Heart right ventricle (tissue), 16 donors: ENCODE measurements around the gene VRK1. TPM values are rescaled to one million over a fixed set of nuclear protein-coding genes. Genes with fewer than 3 reads are reported as not detected.

Experiments
- ATAC-seq, 8 donors: fragments of 200-7000 bp; cut with Tn5 transposase; one replicate each; pipeline ENCODE4 v1.9.1; 2020; ENCODE audit warnings: mild to moderate bottlenecking in 8 of 8, moderate library complexity in 8 of 8, moderate number of reproducible peaks in 1 of 8
- DNase-seq, 2 donors: peaks; one replicate each; pipeline ENCODE4 v3.0.0-alpha.2; 2020
- H3K27ac ChIP-seq, 10 donors: fragments of 200-600 bp; sonication (generic) in 2 of 10; one replicate each; pipeline versions ENCODE4 v1.5.0 to v1.8.0; 2020 to 2022; ENCODE audit warnings: mild to moderate bottlenecking in 3 of 10
- H3K27me3 ChIP-seq, 7 donors: fragments of 200-600 bp; one replicate each; pipeline ENCODE4 v1.8.0; 2021 to 2022; ENCODE audit warnings: mild to moderate bottlenecking in 2 of 7
- H3K36me3 ChIP-seq, 9 donors: fragments of 200-600 bp; sonication (generic) in 1 of 9; one replicate each; pipeline versions ENCODE4 v1.5.0 to v1.8.0; 2020 to 2022; ENCODE audit warnings: mild to moderate bottlenecking in 2 of 9
- H3K4me1 ChIP-seq, 9 donors: fragments of 200-600 bp; sonication (generic) in 1 of 9; one replicate each; pipeline versions ENCODE4 v1.5.0 to v1.8.0; 2020 to 2022; ENCODE audit warnings: mild to moderate bottlenecking in 4 of 9
- H3K4me3 ChIP-seq, 10 donors: fragments of 200-600 bp; sonication (generic) in 2 of 10; one replicate each; pipeline versions ENCODE4 v1.5.0 to v1.8.0; 2020 to 2022; ENCODE audit warnings: mild to moderate bottlenecking in 7 of 10, moderate library complexity in 2 of 10
- H3K9me3 ChIP-seq, 11 donors: fragments of 200-600 bp in 10 of 11; sonication (generic) in 2 of 11; one replicate each; pipeline versions ENCODE4 v1.5.0 to v1.8.0; 2013 to 2022; ENCODE audit warnings: mild to moderate bottlenecking in 2 of 11, control low read depth in 1 of 11, moderate library complexity in 1 of 11
- CTCF ChIP-seq, 9 donors: fragments of 200-600 bp; sonication (generic) in 2 of 9; IDR thresholded peaks; one replicate each; pipeline versions ENCODE4 v1.5.0 to v1.8.0; 2021 to 2022; ENCODE audit warnings: antibody characterized with exemption in 9 of 9, mild to moderate bottlenecking in 5 of 9, moderate library complexity in 1 of 9
- WGBS, 2 donors: extraction: QIAGEN DNeasy Blood & Tissue Kit; methylation state at CpG; one replicate each; pipeline ENCODE4 v1.1.7; 2013; ENCODE audit warnings: inconsistent platforms in 1 of 2; 5-methylcytosine and 5-hydroxymethylcytosine counted together
- intact Hi-C, 10 donors: fragments of 100-400 bp; cut with DNase I; formaldehyde crosslinking; loops; one replicate each; pipeline versions ENCODE4 v1.11.1 to v1.14.2; 2022
- polyA plus RNA-seq, 2 donors: library from polyadenylated mRNA; stranded (reverse); fragments of 200-250 nt; gene quantifications; one replicate each; pipeline ENCODE4 v1.2.3, GENCODE V29; 2013
- total RNA-seq, 10 donors: library from RNA; stranded (reverse); fragmentation: NEBNext Ultra II Directional in 3 of 10; extraction: Animal tissue kit (Norgen Biotek cat#: 25700) in 3 of 10; gene quantifications; one replicate each; pipeline versions ENCODE4 v1.2.1 to v1.2.4, GENCODE V29; 2021 to 2023
- donor health status: Arrhythmogenic right ventricular cardiomyopathy.
- donor health status: ischemic (EF 13 %, LVEDD 7.1; RV severe dilation, severe dysfunction).
- donor health status: healthy with polysubstance abuse.
- donor health status: DM: no; HTN: yes; CAD: no.
- donor health status: DM: no; HTN: no; CAD: no.
- donor health status: ischemic (EF 25% LVEDD 6.9; RV normal size, moderate dysfunction).
- donor health status: ischemic (EF 25% LVEDD 5.7; RV mildly dilated, moderate dysfunction).
- donor health status: healthy.
- donor health status: DM: yes; HTN: yes; CAD: no.
- donor health status: Ischemic cardiomyopathy.
- donor health status: ischemic (EF 35%, LVEDD 5.7; RV mildly dilated, moderate dysfunction).
- donor health status: nonischemic (EF 11% LVEDD 7.7; RV severe dilation, severe dysfunction).
- donor health status: DM: yes; HTN: yes; CAD: no.
- donor health status: PGD.
- donor health status: ischemic (EF 29% LVEDD 5.4; RV normal size, mild dysfunction).
- donor health status: nonischemic (EF 23%, LVEDD 6.1; RV moderate dilation, normal function).

VRK1 gene
- total and polyA plus RNA-seq, 12 donors, result 2.3 to 9.7 (median 7.2) TPM

- intact Hi-C loops, result no loop called here
- DNase-seq (no peak), ATAC-seq (no peak)
- Histone ChIP-seq H3K4me3 (no peak overlapping the region), H3K4me1 (no peaks in the 10 kb centered on the region), H3K9me3 (no peaks in the 10 kb centered on the region), H3K36me3 (peaks cover 0 to 25% (median 6%) of the 10 kb centered on the region in 9 donors), H3K27me3 (no peaks in the 10 kb centered on the region), H3K27ac (no peak overlapping the region)
- TF ChIP-seq CTCF (IDR thresholded peaks at IDR 0.05), result no peak
- 79 to 87% methylated on average over 1 of the region's 1 CpG for WGBS, 2 donors
These were observed 50.3 kb downstream of the VRK1 start for GRCh38 chr14:96847451-96847850.

- Histone ChIP-seq H3K4me1 (no peaks in the 10 kb centered on the region), H3K27ac (no peak overlapping the region), H3K36me3 (peaks cover 0 to 25% (median 6%) of the 10 kb centered on the region in 9 donors), H3K9me3 (no peaks in the 10 kb centered on the region), H3K27me3 (no peaks in the 10 kb centered on the region), H3K4me3 (no peak overlapping the region)
- DNase-seq (no peak), ATAC-seq (no peak)
- TF ChIP-seq CTCF (IDR thresholded peaks at IDR 0.05), result no peak
- WGBS, 2 donors, result 94 to 96% methylated on average over 4 of the region's 4 CpGs
- intact Hi-C loops, result no loop called here
These were observed 50.8 kb downstream of the VRK1 start for GRCh38 chr14:96848011-96848410.

- Histone ChIP-seq H3K36me3 (peaks cover 0 to 30% (median 6%) of the 10 kb centered on the region in 9 donors), H3K9me3 (no peaks in the 10 kb centered on the region), H3K27ac (no peak overlapping the region), H3K4me3 (no peak overlapping the region), H3K4me1 (no peaks in the 10 kb centered on the region), H3K27me3 (no peaks in the 10 kb centered on the region)
- TF ChIP-seq CTCF (IDR thresholded peaks at IDR 0.05), result no peak
- DNase-seq (no peak), ATAC-seq (no peak)
- intact Hi-C loops, result no loop called here
These were observed 52.6 kb downstream of the VRK1 start for GRCh38 chr14:96849733-96850132.

- H3K4me1 ChIP-seq, result no peaks in the 10 kb centered on the region
- 91 to 93% methylated on average over 4 of the region's 4 CpGs for WGBS, 2 donors
- H3K4me3 ChIP-seq, result no peak overlapping the region
- H3K9me3 ChIP-seq, result no peaks in the 10 kb centered on the region
- no peak overlapping the region for H3K27ac ChIP-seq
- intact Hi-C loops, result no loop called here
- H3K27me3 ChIP-seq, result no peaks in the 10 kb centered on the region
- TF ChIP-seq CTCF (IDR thresholded peaks at IDR 0.05), result no peak
- DNase-seq (no peak), ATAC-seq (no peak)
- H3K36me3 ChIP-seq, result peaks cover 0 to 51% (median 11%) of the 10 kb centered on the region in 9 donors
These were observed 54.7 kb downstream of the VRK1 start for GRCh38 chr14:96851694-96852381.
